K562 treated with DMSO at 1 percent for 48 hours (cell line): ENCODE measurements around the gene KCNH2. TPM values are rescaled to one million over a fixed set of nuclear protein-coding genes. Genes with fewer than 3 reads are reported as not detected.

Experiments used
- total RNA-seq: library from RNA; unstranded; fragments of 300-600 nt; gene quantifications from 2 replicates; pipeline ENCODE4 v1.2.3, GENCODE V29; 2022; ENCODE audit warnings: low replicate concordance; ENCODE audit errors: extremely low read depth

Gene KCNH2, protein sequence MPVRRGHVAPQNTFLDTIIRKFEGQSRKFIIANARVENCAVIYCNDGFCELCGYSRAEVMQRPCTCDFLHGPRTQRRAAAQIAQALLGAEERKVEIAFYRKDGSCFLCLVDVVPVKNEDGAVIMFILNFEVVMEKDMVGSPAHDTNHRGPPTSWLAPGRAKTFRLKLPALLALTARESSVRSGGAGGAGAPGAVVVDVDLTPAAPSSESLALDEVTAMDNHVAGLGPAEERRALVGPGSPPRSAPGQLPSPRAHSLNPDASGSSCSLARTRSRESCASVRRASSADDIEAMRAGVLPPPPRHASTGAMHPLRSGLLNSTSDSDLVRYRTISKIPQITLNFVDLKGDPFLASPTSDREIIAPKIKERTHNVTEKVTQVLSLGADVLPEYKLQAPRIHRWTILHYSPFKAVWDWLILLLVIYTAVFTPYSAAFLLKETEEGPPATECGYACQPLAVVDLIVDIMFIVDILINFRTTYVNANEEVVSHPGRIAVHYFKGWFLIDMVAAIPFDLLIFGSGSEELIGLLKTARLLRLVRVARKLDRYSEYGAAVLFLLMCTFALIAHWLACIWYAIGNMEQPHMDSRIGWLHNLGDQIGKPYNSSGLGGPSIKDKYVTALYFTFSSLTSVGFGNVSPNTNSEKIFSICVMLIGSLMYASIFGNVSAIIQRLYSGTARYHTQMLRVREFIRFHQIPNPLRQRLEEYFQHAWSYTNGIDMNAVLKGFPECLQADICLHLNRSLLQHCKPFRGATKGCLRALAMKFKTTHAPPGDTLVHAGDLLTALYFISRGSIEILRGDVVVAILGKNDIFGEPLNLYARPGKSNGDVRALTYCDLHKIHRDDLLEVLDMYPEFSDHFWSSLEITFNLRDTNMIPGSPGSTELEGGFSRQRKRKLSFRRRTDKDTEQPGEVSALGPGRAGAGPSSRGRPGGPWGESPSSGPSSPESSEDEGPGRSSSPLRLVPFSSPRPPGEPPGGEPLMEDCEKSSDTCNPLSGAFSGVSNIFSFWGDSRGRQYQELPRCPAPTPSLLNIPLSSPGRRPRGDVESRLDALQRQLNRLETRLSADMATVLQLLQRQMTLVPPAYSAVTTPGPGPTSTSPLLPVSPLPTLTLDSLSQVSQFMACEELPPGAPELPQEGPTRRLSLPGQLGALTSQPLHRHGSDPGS
- total RNA-seq = not detected in 2 replicates

DNA sequence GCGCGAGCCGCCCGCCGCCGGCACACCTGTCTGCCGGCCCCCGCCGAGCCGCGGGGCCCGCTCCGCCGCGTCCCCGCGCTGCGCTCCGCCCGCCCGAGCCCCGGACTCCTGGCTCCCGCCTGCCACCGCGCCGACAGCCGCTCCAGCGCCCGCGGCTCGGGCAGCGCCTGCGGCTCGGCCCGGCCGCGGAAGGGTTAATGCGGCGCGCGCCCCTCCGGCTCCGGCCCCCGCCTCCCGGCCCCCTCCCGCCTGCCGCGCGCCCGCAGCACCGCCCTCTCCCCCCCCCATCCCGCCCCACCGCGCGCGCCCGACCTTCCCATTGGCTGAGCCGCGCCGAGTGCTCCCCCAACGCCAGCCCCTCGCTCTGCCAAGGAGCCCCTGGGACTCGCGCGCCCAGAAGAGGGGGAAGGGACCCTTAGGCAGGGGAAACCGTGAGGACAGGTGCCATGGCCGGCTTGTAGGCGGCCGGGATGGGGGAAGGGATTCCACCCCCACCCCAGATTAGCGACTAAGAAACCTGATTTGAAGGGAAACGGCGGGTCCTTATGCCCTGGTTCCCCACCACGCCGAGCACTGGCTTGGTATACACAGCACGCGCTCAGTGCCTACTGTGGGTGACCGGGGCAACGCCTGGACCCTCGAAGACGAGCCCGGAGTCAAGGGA, at the start of gene KCNH2:
Gene KCNH2, minus strand, starts transcription at position 196 of the 664 bp plus-strand sequence. CDS start 408 bp downstream, outside the sequence.

DNA sequence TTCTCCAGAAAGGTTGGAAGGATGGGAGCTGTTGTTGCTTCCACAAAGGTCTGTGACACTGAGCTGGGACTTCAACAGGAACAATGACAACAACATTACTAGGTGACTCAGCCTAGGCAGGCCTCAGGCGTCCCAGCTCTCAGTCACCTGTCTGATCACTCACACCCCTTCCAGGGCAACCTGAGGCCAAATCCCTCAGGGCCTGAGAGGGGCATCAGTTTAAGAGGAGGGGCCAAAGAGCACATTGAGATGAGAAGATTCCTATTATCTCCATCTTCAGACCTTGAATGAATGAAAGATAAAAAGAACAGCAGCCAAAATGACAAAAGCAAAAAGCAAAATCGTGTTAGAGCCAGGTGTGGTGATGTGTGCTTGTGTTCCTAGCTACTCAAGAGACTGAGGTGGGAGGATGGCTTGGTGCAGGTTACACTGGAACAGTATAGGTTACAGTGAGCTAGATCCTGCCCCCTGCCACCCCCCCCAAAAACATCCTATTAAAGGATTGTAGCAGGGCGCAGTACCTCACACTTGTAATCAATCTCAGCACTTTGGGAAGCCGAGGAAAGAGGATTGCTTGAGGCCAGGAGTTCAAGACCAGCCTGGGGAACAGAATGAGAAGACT, 46.4 kb upstream of the KCNH2 start, which contains the start of gene ATG9B:
Gene ATG9B, minus strand, starts transcription at position 60 of the 622 bp plus-strand sequence. CDS start 71 bp downstream, outside the sequence.

DNA sequence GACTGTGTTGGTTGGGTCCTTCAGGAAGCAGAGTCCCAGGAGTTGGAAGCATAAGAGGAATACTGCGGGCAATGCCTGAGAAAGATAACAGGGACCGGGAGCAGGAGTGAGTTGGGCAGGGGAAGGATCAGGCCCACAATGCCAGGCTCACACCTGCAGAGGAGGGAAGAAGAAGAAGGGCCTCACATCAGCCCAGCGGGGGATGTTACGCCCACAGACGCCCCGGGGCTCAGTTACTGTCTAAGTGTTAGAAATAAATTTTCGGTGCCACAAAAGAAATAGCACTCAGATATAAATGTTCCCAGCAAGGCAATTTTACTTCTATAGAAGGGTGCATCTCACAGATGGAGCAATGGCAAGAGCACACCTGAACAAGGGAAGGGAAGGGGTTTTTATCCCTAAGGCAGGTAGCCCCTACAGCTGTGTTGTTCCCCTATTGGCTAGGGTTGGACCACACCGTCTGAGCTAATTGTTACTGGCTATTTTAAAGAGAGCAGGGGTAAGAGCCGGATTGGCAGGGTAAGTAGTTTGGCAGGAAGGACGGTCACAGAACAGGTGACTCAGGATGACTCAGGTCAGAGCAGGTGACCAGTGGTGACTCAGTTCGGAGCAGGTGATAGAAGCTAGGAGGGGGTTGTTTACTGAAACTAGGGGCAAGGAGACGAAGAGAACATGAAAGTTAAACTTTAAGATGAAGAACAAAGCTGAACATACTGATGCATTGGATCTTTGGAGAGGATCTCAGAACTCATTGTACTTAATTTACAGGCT, 12.5 kb upstream of the KCNH2 start, which contains the start of gene NOS3:
Gene NOS3, plus strand, starts transcription at position 602 of the 771 bp plus-strand sequence. CDS start 2,787 bp downstream, outside the sequence.

Other genes with a start within 250 kb of the KCNH2 start
- gene GIMAP5, start 240.9 kb downstream of the KCNH2 start, total RNA-seq = not detected in 2 replicates
- not detected in 2 replicates for gene TMEM176B, start 178.0 kb downstream of the KCNH2 start, total RNA-seq
- not detected in 2 replicates for gene TMEM176A, start 177.6 kb downstream of the KCNH2 start, total RNA-seq
- not detected in 2 replicates for gene AOC1, start 125.8 kb downstream of the KCNH2 start, total RNA-seq
- gene NOS3, start 12.7 kb upstream of the KCNH2 start, total RNA-seq = not detected in 2 replicates
- gene ATG9B, start 46.2 kb upstream of the KCNH2 start, total RNA-seq = not detected in 2 replicates
- not detected in 2 replicates for gene ABCB8, start 50.1 kb upstream of the KCNH2 start, total RNA-seq
- not detected in 2 replicates for gene ASIC3, start 70.2 kb upstream of the KCNH2 start, total RNA-seq
- gene CDK5, start 79.6 kb upstream of the KCNH2 start, total RNA-seq = not detected in 2 replicates
- 232 TPM in 1 of 2 replicates, not detected in the other for gene SLC4A2, start 81.3 kb upstream of the KCNH2 start, total RNA-seq
- not detected in 2 replicates for gene FASTK, start 102.5 kb upstream of the KCNH2 start, total RNA-seq
- not detected in 2 replicates for gene TMUB1, start 105.2 kb upstream of the KCNH2 start, total RNA-seq
- gene AGAP3, start 108.2 kb upstream of the KCNH2 start, total RNA-seq = not detected in 2 replicates
- gene GBX1, start 189.4 kb upstream of the KCNH2 start, total RNA-seq = not detected in 2 replicates
- gene ASB10, start 208.9 kb upstream of the KCNH2 start, total RNA-seq = not detected in 2 replicates
- not detected in 2 replicates for gene H2BK1, start 232.2 kb upstream of the KCNH2 start, total RNA-seq
- gene ABCF2, start 248.9 kb upstream of the KCNH2 start, total RNA-seq = not detected in 2 replicates